GM21576 (cell line): ENCODE measurements around the gene ADIPOQ.
"Not testable (repeated sequence)": the region's sequence is repeated elsewhere in the genome, so short reads cannot be mapped to it uniquely, and the experiment has no call there.

Experiments
- ATAC-seq: cut with Tn5 transposase; IDR thresholded peaks from one replicate; pipeline ENCODE4 v1.9.1; 2021; ENCODE audit warnings: mild to moderate bottlenecking, moderate library complexity; ENCODE audit not compliant: unreplicated experiment

Gene ADIPOQ

DNA sequence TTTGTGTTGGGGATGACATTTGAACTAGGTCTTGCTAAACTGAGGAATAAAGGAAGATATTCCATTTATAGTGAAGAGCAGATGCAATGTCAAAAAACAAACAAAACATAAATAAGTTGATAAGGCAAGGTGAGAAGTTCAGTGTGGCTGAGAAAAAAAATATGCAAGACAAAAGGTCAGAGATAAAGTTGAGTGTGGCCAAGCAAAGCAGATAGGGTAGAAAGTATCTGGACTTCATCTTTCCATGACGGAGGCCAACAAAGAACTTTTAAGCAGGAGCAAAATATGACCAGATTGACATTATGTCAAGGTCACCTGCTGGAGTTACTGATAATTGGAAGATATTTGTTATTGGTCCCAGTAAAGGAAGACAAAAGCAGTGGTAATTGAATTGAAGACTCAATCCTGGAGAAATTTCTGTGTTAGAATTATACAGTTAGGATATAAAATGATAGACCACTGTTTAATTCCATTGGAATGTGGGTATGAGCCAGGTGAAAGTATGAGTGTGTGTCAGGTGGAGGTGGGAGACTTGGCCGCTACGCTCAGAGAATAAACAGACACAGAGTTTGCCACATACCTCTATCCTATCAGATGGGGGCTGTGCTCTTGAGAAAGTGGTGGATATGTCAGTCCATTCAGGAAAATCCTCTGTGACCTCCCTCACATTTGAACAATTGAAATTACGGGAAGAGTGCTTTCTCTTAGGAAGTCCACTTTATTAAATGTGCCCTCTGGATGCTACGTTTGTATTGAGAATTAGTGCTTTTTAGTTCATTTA is 28.1 kb downstream of the ADIPOQ start:
- ATAC-seq = no peak

DNA sequence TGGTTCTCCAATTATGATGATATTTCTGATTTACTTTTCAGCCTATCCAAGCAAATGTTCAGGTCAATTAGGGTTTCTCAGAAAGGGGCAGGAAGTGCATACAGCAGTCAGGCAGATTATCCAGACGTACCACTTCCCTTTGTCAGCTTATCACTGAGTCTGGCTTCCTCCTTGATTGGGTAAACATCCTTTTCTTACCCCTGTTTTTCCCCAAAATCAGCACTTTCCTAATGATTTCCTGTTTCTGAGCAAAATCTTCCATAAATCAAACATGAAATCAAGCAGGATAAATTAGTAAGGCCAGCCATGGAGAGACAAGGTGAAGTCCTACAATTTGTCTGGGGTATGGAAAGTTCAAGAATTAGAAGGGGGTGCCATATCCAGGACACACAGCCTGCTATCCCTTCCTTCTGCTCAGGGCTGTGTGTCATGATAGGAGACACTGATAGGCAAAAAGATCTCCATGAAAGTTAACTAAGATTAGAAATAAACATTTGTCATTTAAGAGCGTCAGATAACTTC is 29.0 kb downstream of the ADIPOQ start:
- ATAC-seq = no peak

DNA sequence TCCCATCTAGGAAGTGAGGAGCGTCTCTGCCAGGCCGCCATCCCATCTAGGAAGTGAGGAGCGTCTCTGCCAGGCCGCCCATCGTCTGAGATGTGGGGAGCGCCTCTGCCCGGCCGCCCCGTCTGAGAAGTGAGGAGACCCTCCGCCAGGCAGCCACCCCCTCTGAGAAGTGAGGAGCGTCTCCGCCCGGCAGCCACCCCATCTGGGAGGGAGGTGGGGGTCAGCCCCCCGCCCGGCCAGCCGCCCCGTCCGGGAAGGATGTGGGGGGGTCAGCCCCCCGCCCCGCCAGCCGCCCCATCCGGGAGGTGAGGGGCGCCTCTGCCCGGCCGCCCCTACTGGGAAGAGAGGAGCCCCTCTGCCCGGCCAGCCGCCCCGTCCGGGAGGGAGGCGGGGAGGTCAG is 31.3 kb downstream of the ADIPOQ start:
- ATAC-seq = not testable (repeated sequence)

DNA sequence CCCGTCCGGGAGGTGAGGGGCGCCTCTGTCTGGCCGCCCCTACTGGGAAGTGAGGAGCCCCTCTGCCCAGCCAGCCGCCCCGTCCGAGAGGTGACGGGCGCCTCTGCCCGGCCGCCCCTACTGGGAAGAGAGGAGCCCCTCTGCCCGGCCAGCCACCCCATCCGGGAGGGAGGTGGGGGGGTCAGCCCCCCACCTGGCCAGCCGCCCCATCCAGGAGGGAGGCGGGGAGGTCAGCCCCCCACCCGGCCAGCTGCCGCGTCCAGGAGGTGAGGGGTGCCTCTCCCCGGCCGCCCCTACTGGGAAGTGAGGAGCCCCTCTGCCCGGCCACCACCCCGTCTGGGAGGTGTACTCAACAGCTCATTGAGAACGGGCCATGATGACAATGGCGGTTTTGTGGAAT is 31.7 kb downstream of the ADIPOQ start:
- not testable (repeated sequence) for ATAC-seq

DNA sequence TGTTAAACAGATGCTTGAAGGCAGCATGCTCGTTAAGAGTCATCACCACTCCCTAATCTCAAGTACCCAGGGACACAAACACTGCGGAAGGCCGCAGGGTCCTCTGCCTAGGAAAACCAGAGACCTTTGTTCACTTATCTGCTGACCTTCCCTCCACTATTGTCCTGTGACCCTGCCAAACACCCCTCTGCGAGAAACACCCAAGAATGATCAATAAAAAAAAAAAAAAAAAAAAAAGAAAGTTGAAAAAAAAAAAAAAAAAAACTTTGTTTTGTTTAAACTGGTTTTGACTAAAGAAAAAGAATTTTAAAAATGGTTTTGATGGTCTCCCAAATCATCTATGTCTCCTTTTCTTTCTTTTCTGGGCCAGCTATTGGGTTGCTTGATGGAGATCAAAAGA is 32.3 kb downstream of the ADIPOQ start:
- ATAC-seq = not testable (repeated sequence)

DNA sequence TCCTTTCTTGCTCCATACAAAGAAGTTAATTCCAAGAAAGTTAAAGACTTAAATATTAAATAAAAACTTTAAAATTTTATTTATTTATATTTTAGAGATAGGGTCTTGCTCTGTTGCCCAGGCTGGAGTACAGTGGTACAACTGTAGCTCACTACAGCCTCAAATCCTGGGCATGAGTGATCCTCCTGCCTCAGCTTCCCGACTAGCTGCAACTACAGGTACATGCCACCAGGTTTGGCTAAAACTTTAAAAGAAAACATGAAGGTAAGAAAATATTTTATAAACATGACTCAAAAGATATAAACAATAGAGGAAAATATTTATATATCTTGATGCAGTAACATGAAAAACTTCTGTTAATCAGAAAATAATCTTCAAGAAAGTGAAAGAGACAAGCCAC is 33.2 kb downstream of the ADIPOQ start:
- ATAC-seq = no peak

DNA sequence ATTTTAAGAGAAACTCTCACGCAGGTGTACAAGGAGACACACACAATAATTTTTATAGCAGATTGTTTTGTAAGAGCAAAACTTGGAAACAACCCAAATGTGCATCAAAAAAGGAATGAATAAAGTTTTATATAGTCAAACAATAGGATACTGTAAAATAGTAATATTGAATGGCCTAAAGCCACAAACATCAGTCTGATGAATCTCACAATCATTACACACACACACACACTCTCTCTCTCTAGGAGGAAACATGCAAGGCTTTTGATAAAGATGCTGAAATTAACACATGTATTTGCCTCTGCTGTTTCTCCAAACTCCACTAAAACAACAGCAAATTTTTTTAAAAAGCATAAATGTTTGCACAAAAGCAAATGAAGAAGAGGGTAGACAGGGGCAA is 37.3 kb downstream of the ADIPOQ start:
- no peak for ATAC-seq

DNA sequence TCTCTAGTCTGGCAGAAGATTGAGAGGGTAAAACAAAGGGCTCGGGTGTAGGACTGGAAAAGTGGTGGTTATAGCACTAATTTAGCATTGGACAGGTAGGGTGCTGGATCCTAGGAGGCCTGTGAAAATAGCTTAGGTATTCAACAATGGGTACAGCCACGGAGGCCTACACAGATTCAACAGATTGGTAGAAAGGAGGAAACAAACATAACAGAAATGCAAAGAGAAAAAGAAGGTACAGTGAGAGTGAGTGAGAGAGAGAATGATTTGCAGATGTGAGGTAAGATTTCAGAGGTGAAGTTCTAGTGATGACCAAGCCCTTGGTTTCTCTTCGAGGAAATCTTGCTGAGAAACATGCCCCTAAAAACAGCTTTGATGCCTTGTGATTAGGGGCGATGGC is 37.9 kb downstream of the ADIPOQ start:
- ATAC-seq = no peak

DNA sequence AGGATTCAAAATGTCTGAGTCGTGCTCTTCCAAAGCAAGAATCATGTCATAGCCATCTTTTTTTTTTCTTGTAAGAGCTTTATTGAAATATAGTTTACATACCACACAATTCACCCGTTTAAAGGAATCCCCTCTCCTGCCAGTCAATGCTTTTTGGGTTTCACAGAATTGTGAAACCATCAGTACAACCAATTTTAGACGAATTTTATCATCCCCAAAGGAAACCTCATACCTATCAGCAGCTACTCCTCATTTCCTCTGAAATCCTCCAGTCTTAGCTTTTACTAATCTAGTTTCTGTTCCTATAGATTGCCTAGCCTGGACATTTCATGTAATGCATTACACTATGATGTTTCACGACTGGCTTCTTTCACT is 39.6 kb downstream of the ADIPOQ start:
- ATAC-seq = no peak

DNA sequence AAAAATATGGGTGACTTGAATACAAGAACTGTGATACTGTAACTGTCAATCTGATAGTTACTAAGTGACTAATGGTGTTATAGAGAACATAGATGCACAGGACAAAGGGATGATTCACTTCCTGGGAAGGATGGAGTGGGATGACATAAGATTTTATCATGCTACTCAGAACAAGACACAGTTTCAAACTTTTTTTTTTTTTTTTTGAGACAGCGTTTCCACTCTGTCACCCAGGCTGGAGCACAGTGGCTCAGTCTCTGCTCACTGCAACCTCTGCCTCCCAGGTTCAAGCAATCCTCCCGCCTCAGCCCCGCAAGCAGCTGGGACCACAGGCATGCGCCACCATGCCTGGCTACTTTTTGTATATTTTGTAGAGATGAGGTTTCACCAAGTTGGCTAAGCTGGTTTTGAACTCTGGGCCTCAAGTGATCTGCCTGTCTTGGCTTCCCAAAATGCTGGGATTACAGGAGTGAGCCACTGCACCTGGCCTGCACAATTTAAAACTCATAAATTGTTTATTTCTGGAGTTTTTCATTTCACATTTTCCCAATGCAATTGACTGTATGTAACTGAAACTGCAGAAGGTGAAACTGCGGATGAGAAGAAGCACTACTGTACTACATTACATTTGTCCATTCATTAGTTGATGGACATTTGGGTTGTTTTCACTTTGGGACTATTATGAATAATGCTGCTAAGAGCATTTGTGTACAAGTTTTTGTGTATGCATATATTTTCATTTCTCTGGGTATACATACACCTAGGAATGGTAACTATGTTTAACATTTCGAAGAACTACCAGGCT is 40.6 kb downstream of the ADIPOQ start:
- ATAC-seq = no peak

DNA sequence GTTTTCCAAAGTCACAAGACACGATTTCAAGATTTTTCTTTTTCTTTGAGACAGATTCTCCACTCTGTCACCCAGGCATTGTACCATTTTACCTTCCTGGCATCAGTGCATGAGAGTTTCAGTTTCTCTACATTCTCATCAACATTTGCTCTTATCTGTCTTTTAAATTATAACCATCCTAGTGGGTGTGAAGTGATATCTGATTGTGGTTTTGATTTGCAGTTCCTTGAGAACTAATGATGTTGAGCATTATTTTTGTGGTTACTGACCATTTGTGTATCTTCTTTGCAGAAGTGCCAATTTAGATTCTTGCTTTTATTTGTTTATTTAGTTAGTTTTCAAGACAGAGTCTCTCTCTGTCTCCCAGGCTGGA is 41.2 kb downstream of the ADIPOQ start:
- ATAC-seq = no peak

DNA sequence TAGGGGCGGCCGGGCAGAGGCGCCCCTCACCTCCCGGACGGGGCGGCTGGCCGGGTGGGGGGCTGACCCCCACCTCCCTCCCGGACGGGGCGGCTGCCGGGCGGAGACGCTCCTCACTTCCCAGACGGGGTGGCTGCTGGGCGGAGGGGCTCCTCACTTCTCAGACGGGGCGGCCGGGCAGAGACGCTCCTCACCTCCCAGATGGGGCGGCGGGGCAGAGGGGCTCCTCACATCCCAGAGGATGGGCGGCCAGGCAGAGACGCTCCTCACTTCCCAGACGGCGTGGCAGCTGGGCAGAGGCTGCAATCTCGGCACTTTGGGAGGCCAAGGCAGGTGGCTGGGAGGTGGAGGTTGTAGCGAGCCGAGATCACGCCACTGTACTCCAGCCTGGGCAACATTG is 42.4 kb downstream of the ADIPOQ start:
- not testable (repeated sequence) for ATAC-seq

DNA sequence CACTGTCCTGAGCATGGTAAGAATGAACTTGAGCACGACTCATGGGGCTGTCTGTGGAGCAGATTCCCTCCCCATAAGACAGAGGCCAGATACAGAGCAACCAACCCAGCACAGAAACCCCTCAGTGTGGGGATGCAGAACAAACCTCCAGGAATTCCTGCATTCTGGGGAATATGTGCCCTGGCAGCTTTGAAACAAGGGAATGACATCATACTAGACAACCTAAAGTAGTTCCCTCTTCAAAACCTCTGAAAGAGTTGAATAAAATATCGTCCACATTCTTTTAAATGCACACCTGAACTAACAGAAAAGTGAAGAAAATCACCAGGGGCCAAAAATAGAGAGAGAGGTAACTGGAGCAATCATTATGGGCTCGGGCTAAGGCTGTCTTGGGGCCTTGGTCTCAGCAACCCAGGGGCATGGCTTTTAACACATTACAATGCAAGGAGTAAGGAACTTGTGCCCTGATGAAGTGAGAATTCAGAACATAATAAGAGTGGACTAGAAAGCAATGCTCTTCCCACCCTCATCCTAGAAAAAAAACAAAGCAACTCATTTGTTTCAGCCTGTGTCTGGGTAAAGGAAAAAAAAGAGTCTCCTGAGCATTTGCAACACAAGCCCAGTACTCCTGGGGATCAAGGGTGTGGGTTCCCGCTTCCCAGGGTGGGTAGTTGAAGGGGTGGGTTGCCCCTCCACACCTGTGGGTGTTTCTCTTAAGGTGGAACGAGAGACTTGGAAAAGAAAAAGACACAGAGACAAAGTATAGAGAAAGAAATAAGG is 43.9 kb downstream of the ADIPOQ start:
- no peak for ATAC-seq

DNA sequence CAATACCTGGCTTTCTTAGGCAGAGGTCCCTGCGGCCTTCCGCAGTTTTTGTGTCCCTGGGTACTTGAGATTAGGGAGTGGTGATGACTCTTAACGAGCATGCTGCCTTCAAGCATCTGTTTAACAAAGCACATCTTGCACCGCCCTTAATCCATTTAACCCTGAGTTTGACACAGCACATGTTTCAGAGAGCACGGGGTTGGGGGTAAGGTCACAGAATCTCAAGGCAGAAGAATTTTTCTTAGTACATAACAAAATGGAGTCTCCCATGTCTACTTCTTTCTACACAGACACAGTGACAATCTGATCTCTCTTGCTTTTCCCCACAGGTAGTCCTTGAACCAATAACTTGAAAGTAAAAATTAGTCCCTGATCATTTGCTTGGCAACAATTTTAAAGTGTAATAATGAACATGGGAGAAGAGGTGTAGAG is 45.0 kb downstream of the ADIPOQ start:
- ATAC-seq = not testable (repeated sequence)

DNA sequence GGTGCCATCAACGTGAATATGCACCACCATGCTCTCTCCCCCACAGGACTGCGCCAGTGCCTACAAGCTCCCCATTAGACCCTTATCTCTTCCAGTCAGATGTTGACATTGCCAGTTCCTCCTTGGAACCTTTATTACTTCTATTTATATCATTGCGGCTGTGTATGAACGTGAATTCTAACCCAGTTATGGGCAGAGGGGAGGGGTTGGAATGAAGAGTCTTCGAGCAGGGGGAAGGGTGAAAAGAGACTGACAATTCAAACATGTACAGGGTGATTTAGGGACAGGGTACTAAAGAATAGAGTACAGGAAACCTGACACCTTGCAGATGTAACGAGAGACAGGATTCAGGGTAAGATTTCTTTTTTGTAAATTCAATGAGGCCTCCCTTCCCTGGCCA is 46.1 kb downstream of the ADIPOQ start:
- no peak for ATAC-seq

DNA sequence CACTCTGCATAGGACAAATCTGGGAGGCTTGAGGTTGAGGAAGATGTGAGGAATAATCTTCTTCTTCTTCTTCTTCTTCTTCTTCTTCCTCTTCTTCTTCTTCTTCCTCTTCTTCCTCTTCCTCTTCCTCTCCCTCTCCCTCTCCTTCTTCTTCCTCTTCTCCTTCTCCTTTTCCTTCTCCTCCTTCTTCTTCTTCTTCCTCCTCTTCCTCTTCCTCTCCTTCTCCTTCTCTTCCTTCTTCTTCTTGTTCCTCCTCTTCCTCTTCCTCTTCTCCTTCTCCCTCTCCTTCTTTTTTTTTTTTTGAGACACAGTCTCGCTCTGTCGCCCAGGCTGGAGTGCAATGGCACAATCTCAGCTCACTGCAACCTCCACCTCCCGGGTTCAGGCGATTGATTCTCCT is 47.2 kb downstream of the ADIPOQ start:
- not testable (repeated sequence) for ATAC-seq

DNA sequence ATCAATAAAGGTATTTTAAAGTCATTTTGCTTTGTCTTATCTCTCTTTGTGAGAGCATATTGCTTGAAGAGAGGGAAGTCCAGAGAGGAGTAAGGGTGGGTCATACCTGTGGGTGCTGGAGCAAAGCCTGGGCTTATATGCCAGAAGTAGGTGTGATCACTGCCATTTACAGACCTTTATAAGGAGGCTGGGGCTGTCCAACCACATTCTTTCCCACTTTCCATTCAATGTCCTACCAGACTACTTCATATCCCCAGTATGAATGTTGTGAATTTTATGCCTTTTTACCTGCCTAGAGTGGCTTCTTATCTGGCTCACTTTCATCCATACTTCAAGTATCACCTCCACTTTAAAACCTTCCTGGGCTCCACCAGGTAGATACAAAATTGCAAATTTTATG is 48.4 kb downstream of the ADIPOQ start:
- ATAC-seq = no peak

DNA sequence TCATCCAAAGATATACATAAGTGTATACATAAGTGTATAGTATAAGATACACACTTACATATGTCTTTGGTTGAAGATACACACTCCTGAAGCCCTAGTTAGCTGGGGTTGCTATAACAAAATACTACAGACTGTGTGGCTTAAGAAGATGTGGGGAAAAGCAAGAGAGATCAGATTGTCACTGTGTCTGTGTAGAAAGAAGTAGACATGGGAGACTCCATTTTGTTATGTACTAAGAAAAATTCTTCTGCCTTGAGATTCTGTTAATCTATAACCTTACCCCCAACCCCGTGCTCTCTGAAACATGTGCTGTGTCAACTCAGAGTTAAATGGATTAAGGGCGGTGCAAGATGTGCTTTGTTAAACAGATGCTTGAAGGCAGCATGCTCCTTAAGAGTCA is 50.6 kb downstream of the ADIPOQ start:
- ATAC-seq = not testable (repeated sequence)

DNA sequence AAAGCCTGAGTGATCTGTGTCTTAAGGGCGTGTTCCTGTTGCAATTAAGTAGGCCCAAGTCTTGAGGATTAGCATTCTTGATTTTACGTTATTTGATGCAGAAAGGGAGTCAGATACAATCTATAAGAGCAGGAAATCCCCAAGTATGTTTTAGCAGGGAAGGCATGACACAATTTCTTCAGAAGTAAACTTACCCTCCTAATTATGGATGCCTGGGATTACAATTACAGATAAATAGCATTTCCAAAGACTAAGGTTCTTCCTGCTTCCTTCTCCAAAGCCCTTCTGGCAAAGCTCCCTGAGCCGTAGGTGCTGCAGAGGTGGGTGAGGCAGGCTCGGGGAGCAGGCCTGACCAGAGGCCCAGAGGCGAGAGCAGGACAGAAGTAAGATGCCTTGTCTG is 52.9 kb downstream of the ADIPOQ start:
- no peak for ATAC-seq

DNA sequence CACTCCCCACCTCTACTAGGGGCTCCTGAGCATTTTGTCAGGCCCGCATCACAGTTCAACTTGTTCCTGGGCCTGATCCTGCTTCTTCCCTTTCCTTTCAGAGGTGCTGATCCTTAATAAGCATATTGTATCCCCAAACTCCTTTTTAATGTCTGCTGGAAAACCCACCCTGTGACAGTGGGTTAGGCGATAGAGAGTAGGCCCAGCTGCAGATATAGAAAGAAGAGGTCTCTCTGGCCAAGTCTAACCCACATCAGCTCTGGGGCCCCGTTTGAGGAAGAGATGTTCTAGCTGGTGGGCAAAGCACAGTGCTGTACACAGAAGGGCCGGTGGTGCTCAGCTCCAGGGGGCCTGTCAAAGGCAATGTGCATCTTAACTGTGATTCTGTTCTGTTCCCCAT is 53.5 kb downstream of the ADIPOQ start:
- ATAC-seq = no peak

DNA sequence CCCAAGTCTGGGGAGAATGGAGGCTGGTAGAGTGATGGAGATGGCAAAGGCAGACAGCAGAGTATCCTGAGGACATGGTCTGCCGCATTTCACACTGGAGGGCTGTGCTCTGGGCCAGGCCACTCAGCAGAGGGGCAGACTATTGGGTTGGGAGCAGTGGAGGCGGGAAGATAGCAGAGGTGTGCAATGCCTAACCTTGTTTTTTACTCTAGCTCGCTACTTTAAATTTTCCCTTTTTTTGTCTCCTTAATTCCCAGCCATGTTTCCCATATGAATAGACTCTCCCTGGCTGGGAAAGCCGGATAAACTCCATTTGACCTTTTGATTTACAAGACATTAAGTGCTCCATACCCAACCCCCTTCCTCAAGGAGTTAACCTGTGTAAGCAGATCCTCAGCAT is 54.4 kb downstream of the ADIPOQ start:
- ATAC-seq = no peak
